Caco-2 (cell line): Measurements from ENCODE around the gene LURAP1L. TPM values are rescaled to one million over a fixed set of nuclear protein-coding genes. Genes with fewer than 3 reads are reported as not detected.

ENCODE experiments used
- BruUV-seq: library from RNA; stranded (reverse); fragments of 400-500 nt; replicated peaks from 2 replicates; lab custom pipeline; 2021; lab: Mats Ljungman, UMichigan
- CTCF ChIA-PET: fragments of 300-600 bp; sonication (Branson Sonifier 250); formaldehyde crosslinking; loops from one replicate; lab custom pipeline; 2022; ENCODE audit warnings: antibody characterized with exemption; lab: Charles Lee
- POLR2A ChIA-PET: fragments of 300-600 bp; sonication (Branson Sonifier 250); formaldehyde crosslinking; loops from one replicate; lab custom pipeline; 2022; ENCODE audit warnings: antibody characterized with exemption; lab: Charles Lee
- DNase-seq, 2 experiments: peaks; one replicate each; pipeline versions ENCODE4 v3.0.0 to v3.0.0-alpha.2; 2020 to 2022
- H3K27me3 ChIP-seq: replicated peaks from 2 replicates; pipeline ENCODE4 v1.6.0; 2011; ENCODE audit warnings: low read length; ENCODE audit not compliant: control insufficient read depth, insufficient read depth
- H3K36me3 ChIP-seq: 2 replicates; pipeline ENCODE4 v1.5.1; 2011; ENCODE audit warnings: low read length; ENCODE audit not compliant: control insufficient read depth, insufficient read depth
- H3K4me1 ChIP-seq: fragments of 250-450 bp; sonication (Bioruptor Pico); 2 replicates; pipeline ENCODE4 v1.5.1; 2020; ENCODE audit warnings: mild to moderate bottlenecking
- H3K4me3 ChIP-seq: 2 replicates; pipeline ENCODE4 v1.5.1; 2011; ENCODE audit warnings: low read depth, mild to moderate bottlenecking, control low read depth, low read length
- H3K9me3 ChIP-seq: fragments of 250-450 bp; sonication (Bioruptor Pico); 2 replicates; pipeline ENCODE4 v1.5.1; 2020; ENCODE audit warnings: mild to moderate bottlenecking, moderate library complexity
- H3K27ac Mint-ChIP-seq: one replicate; pipeline ENCODE4 v1.8.0; 2022; ENCODE audit warnings: mixed read lengths; ENCODE audit not compliant: unreplicated experiment
- H3K27me3 Mint-ChIP-seq: one replicate; pipeline ENCODE4 v1.8.0; 2022; ENCODE audit warnings: mixed read lengths; ENCODE audit not compliant: insufficient read depth, unreplicated experiment
- H3K36me3 Mint-ChIP-seq: one replicate; pipeline ENCODE4 v1.8.0; 2022; ENCODE audit warnings: mild to moderate bottlenecking, mixed read lengths; ENCODE audit not compliant: insufficient read depth, unreplicated experiment
- H3K4me1 Mint-ChIP-seq: one replicate; pipeline ENCODE4 v1.8.0; 2022; ENCODE audit warnings: low read depth, mixed read lengths; ENCODE audit not compliant: unreplicated experiment
- H3K4me3 Mint-ChIP-seq: one replicate; pipeline ENCODE4 v1.8.0; 2022; ENCODE audit warnings: mild to moderate bottlenecking, moderate library complexity, mixed read lengths; ENCODE audit not compliant: unreplicated experiment
- H3K9me3 Mint-ChIP-seq: one replicate; pipeline ENCODE4 v1.8.0; 2022; ENCODE audit warnings: mixed read lengths; ENCODE audit not compliant: unreplicated experiment
- intact Hi-C: fragments of 100-400 bp; cut with micrococcal nuclease; formaldehyde crosslinking; loops from one replicate; pipeline ENCODE4 v1.10.0; 2022; ENCODE audit not compliant: unreplicated experiment
- total RNA-seq: library from RNA; stranded (reverse); gene quantifications from 2 replicates; pipeline ENCODE4 v1.2.3, GENCODE V29; 2022
- TF ChIP-seq, protein P1 (sequence below), 2 experiments: fragments of 200-600 bp in 1 of 2; IDR thresholded peaks; 1 replicate in 1 of 2; 2 replicates in 1 of 2; pipeline versions ENCODE4 v1.5.1 to v1.8.0; 2011 to 2022; ENCODE audit warnings: antibody characterized with exemption in 1 of 2, control low read depth in 1 of 2, inconsistent platforms in 1 of 2, low read depth in 1 of 2, low read length in 1 of 2, mild to moderate bottlenecking in 1 of 2, moderate library complexity in 1 of 2; ENCODE audit not compliant: insufficient read depth in 1 of 2, severe bottlenecking in 1 of 2, unreplicated experiment in 1 of 2

The LURAP1L gene
- total RNA-seq, 1 experiment from 2014 or later, result not detected

DNA sequence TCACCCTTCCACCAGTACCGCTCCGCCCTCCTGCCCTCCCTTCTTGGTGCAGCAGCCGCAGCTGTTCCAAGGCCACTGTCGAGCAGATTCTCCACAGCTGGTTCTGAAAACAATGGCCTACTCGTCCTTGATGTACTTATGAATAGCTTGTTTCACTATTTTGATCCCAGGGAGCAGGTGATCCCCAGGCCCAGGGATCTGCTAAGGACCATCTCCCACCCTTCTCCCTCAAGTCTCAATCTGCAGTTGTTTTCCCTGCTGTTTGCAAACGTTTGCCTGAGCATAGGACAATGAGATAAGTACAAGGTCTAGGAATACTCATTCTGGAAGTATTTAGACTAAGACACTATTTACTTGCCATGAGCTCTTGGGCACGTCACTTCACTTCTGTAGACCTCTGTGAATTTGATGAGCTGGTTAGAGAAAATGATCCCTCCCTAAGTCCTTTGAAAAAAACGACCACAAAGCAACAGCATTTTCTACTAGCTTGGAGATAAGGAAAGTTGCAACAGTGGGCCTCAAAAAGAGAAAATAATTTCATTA is 1.8 kb downstream of the LURAP1L start:
- intact Hi-C loops, result loop anchor here (1.0 to 5.0 kb wide), 3 partner anchors 38 to 54 kb away; no protein-coding TSS in a partner anchor
- Histone ChIP-seq H3K4me1 (no peaks in the 10 kb centered on the region; the same call in 1 of the 2 replicates), H3K9me3 (no peaks in the 10 kb centered on the region), H3K4me3 (peak overlapping the region; percentile 49), H3K36me3 (no peaks in the 10 kb centered on the region), H3K27me3 (no peaks in the 10 kb centered on the region)
- TF ChIP-seq, protein P1, sequence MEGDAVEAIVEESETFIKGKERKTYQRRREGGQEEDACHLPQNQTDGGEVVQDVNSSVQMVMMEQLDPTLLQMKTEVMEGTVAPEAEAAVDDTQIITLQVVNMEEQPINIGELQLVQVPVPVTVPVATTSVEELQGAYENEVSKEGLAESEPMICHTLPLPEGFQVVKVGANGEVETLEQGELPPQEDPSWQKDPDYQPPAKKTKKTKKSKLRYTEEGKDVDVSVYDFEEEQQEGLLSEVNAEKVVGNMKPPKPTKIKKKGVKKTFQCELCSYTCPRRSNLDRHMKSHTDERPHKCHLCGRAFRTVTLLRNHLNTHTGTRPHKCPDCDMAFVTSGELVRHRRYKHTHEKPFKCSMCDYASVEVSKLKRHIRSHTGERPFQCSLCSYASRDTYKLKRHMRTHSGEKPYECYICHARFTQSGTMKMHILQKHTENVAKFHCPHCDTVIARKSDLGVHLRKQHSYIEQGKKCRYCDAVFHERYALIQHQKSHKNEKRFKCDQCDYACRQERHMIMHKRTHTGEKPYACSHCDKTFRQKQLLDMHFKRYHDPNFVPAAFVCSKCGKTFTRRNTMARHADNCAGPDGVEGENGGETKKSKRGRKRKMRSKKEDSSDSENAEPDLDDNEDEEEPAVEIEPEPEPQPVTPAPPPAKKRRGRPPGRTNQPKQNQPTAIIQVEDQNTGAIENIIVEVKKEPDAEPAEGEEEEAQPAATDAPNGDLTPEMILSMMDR (IDR thresholded peaks at IDR 0.05; ENCODE audit: insufficient read depth in 1 of 2, low read depth in 1 of 2, low read length in 1 of 2, severe bottlenecking in 1 of 2, unreplicated experiment in 1 of 2), result no peak
- no TSS peak for BruUV-seq
- Mint-ChIP-seq H3K4me3 (peak overlapping the region; percentile 89), H3K36me3 (no peaks in the 10 kb centered on the region), H3K27ac (no peak overlapping the region), H3K4me1 (no peaks in the 10 kb centered on the region), H3K9me3 (no peaks in the 10 kb centered on the region), H3K27me3 (no peaks in the 10 kb centered on the region)
- DNase-seq, result no peak
- ChIA-PET POLR2A (no interaction called here), CTCF (interaction anchor here (1.5 kb wide), 1 partner anchor 57 kb away, joined by 3 read pairs; no protein-coding TSS in a partner anchor)

DNA sequence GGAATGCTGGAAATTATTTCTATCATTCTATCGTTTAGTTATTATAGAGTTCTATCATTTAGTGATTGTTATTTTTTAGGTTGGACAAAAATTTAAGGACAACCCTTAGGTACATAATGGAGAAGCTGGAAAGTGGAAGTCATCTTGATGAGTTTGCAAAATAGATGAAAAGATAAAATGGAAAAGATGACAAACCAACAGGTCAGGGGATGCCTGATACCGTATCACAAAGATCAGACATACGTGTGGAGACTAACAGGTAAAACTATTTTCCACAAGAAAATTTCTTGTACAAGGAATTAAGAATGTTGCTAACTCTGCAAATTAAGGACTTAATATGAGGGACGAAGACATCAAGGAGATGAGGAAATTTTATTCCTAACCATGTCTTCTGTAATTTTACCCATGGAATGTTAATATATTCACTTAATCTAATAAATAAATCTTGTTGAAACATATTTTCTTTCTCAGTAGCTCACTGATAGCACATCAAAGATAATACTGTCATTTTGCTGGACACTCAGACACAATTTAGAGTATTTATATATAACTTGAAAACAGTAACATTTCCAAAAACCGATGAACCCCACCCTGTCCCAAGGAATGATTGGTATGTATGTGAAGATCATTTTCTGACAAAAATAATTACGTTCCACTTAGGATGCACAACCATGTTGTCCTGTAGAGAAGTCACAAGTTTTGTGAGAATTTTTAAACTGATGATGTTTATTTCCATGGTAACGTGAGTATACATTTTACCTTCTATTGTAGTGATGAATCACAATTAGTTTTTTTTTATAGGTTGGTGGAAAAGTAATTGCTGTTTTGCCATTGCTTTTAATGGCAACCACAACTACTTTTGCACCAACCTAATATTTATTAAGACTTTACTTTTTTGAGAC is 2.6 kb downstream of the LURAP1L start:
- Histone ChIP-seq H3K27me3 (no peaks in the 10 kb centered on the region), H3K9me3 (no peaks in the 10 kb centered on the region), H3K4me3 (no peak overlapping the region), H3K4me1 (no peaks in the 10 kb centered on the region; the same call in 1 of the 2 replicates), H3K36me3 (no peaks in the 10 kb centered on the region)
- Mint-ChIP-seq H3K9me3 (no peaks in the 10 kb centered on the region), H3K27me3 (no peaks in the 10 kb centered on the region), H3K4me3 (peak overlapping the region; percentile 89), H3K27ac (no peak overlapping the region), H3K4me1 (no peaks in the 10 kb centered on the region), H3K36me3 (no peaks in the 10 kb centered on the region)
- DNase-seq, result no peak
- TF ChIP-seq, protein P1 (IDR thresholded peaks at IDR 0.05; ENCODE audit: insufficient read depth in 1 of 2, low read depth in 1 of 2, low read length in 1 of 2, severe bottlenecking in 1 of 2, unreplicated experiment in 1 of 2), result no peak
- intact Hi-C loops, result loop anchor here (2.0 to 5.0 kb wide), 2 partner anchors 37 to 55 kb away; no protein-coding TSS in a partner anchor
- BruUV-seq, result no TSS peak
- POLR2A ChIA-PET, result no interaction called here
- CTCF ChIA-PET, result interaction anchor here (1.5 kb wide), 1 partner anchor 58 kb away, joined by 3 read pairs; no protein-coding TSS in a partner anchor

DNA sequence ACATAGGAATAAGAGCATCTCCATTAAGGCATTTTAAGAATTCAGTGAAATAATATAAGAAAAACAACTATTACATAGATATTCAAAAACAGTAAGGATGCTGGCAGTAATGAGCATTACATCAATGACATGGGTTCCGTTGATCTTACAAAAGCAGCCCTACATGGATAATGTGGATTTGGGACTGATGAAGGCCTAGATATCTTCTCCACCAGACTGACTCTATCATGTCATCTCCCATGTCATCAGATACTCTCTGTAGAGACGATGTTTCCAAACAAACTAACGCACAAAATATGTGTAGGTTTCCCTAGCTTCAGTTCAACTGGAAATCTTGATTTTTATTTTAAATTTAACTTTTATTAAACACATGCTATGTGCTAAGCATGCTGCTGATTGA is 3.6 kb downstream of the LURAP1L start:
- intact Hi-C loops, result loop anchor here (5.0 kb wide), 1 partner anchor 56 kb away; no protein-coding TSS in a partner anchor
- Histone ChIP-seq H3K9me3 (no peaks in the 10 kb centered on the region), H3K4me3 (no peak overlapping the region), H3K27me3 (no peaks in the 10 kb centered on the region), H3K36me3 (no peaks in the 10 kb centered on the region), H3K4me1 (no peaks in the 10 kb centered on the region; the same call in 1 of the 2 replicates)
- H3K36me3 Mint-ChIP-seq, result no peaks in the 10 kb centered on the region
- BruUV-seq, result no TSS peak
- H3K27me3 Mint-ChIP-seq, result no peaks in the 10 kb centered on the region
- H3K27ac Mint-ChIP-seq, result no peak overlapping the region
- H3K9me3 Mint-ChIP-seq, result no peaks in the 10 kb centered on the region
- TF ChIP-seq, protein P1 (IDR thresholded peaks at IDR 0.05; ENCODE audit: insufficient read depth in 1 of 2, low read depth in 1 of 2, low read length in 1 of 2, severe bottlenecking in 1 of 2, unreplicated experiment in 1 of 2), result no peak
- DNase-seq, result no peak
- CTCF ChIA-PET, result no interaction called here
- H3K4me3 Mint-ChIP-seq, result no peak overlapping the region
- no peaks in the 10 kb centered on the region for H3K4me1 Mint-ChIP-seq
- POLR2A ChIA-PET, result no interaction called here
